B cell (primary cell): Measurements from ENCODE around the gene STN1. TPM values are rescaled to one million over a fixed set of nuclear protein-coding genes. Genes with fewer than 3 reads are reported as not detected.
"Not testable (repeated sequence)": the region's sequence is repeated elsewhere in the genome, so short reads cannot be mapped to it uniquely, and the experiment has no call there.

Source experiments
- ATAC-seq: fragments of 200-7000 bp; cut with Tn5 transposase; one replicate; pipeline ENCODE4 v1.10.0; 2021; ENCODE audit warnings: low read depth, mild to moderate bottlenecking, moderate number of reproducible peaks, moderate library complexity
- CTCF ChIA-PET: fragments of 350-600 bp; sonication (Branson Sonifier 250); formaldehyde crosslinking; loops from one replicate; lab custom pipeline; 2021; ENCODE audit warnings: antibody characterized with exemption, inconsistent platforms; lab: Charles Lee
- POLR2A ChIA-PET: fragments of 350-600 bp; sonication (Branson Sonifier 250); formaldehyde crosslinking; loops from one replicate; lab custom pipeline; 2021; ENCODE audit warnings: antibody characterized with exemption; lab: Charles Lee
- DNase-seq: peaks from one replicate; pipeline ENCODE4 v3.0.0; 2013
- H2AFZ ChIP-seq: 2 replicates; pipeline ENCODE4 v1.6.1; 2012; ENCODE audit warnings: mild to moderate bottlenecking, low read depth, low read length; ENCODE audit not compliant: insufficient read depth, poor library complexity, severe bottlenecking
- H3K27ac ChIP-seq, 2 donors: 1 replicate in 1 of 2; 2 replicates in 1 of 2; pipeline ENCODE4 v1.5.1; 2012 to 2013; ENCODE audit warnings: low read length in 2 of 2, mild to moderate bottlenecking in 2 of 2, moderate library complexity in 1 of 2
- H3K27me3 ChIP-seq, 4 experiments: fragments of 200-600 bp in 1 of 4; sonication (generic) in 1 of 4; replicated peaks in 1 of 4; 1 replicate in 2 of 4; 2 replicates in 2 of 4; pipeline versions ENCODE4 v1.6.1 to v1.7.0; 2013 to 2016; ENCODE audit warnings: low read length in 3 of 4, mild to moderate bottlenecking in 2 of 4, mixed read lengths in 1 of 4, moderate library complexity in 1 of 4; ENCODE audit not compliant: insufficient read depth in 4 of 4, control insufficient read depth in 3 of 4; ENCODE audit errors: control extremely low read depth in 1 of 4
- H3K36me3 ChIP-seq, 2 experiments: replicated peaks in 1 of 2; 1 replicate in 1 of 2; 2 replicates in 1 of 2; pipeline versions ENCODE4 v1.6.1 to v1.7.1; 2013; ENCODE audit warnings: low read length in 1 of 2; ENCODE audit not compliant: insufficient read depth in 2 of 2, control insufficient read depth in 1 of 2; ENCODE audit errors: control extremely low read depth in 1 of 2, extremely low read depth in 1 of 2
- H3K4me1 ChIP-seq, 2 donors: fragments of 200-600 bp in 1 of 2; sonication (generic) in 1 of 2; 1 replicate in 1 of 2; 2 replicates in 1 of 2; pipeline versions ENCODE4 v1.5.1 to v1.6.1; 2013 to 2017; ENCODE audit warnings: low read length in 2 of 2; ENCODE audit not compliant: control insufficient read depth in 2 of 2, insufficient read depth in 2 of 2
- H3K4me2 ChIP-seq: replicated peaks from 2 replicates; pipeline ENCODE3; 2012; ENCODE audit warnings: mild to moderate bottlenecking, low read depth, low read length; ENCODE audit not compliant: poor library complexity, severe bottlenecking
- H3K4me3 ChIP-seq, 5 experiments: fragments of 200-600 bp in 1 of 5; sonication (generic) in 1 of 5; 1 replicate in 3 of 5; 2 replicates in 2 of 5; pipeline versions ENCODE4 v1.5.1 to v1.7.0; 2011 to 2016; ENCODE audit warnings: low read length in 4 of 5, mild to moderate bottlenecking in 4 of 5, low read depth in 2 of 5, control low read depth in 1 of 5, moderate library complexity in 1 of 5; ENCODE audit not compliant: insufficient read depth in 1 of 5; ENCODE audit errors: control extremely low read depth in 1 of 5, extremely low read depth in 1 of 5
- H3K79me2 ChIP-seq: fragments of 200-600 bp; sonication (generic); one replicate; pipeline ENCODE4 v1.6.0; 2016; ENCODE audit warnings: low read length; ENCODE audit not compliant: control insufficient read depth, insufficient read depth
- H3K9ac ChIP-seq: fragments of 200-600 bp; sonication (generic); 2 replicates; pipeline ENCODE4 v1.6.1; 2017; ENCODE audit warnings: mild to moderate bottlenecking, low read length, moderate library complexity
- H3K9me3 ChIP-seq, 3 donors: one replicate each; pipeline versions ENCODE4 v1.6.1 to v1.7.1; 2013; ENCODE audit warnings: low read length in 2 of 3; ENCODE audit not compliant: control insufficient read depth in 2 of 3, insufficient read depth in 1 of 3; ENCODE audit errors: control extremely low read depth in 1 of 3
- H4K20me1 ChIP-seq: 2 replicates; pipeline ENCODE4 v1.6.0; 2012; ENCODE audit warnings: mild to moderate bottlenecking, low read length; ENCODE audit not compliant: insufficient read depth, control insufficient read depth, poor library complexity, severe bottlenecking
- H3K27ac Mint-ChIP-seq: one replicate; pipeline ENCODE4 v1.8.0; 2021; ENCODE audit warnings: mixed read lengths
- H3K27me3 Mint-ChIP-seq: one replicate; pipeline ENCODE4 v1.8.0; 2021; ENCODE audit warnings: mixed read lengths
- H3K4me1 Mint-ChIP-seq: one replicate; pipeline ENCODE4 v1.8.0; 2021; ENCODE audit warnings: mixed read lengths
- H3K4me3 Mint-ChIP-seq: one replicate; pipeline ENCODE4 v1.8.0; 2021; ENCODE audit warnings: mixed read lengths
- H3K9me3 Mint-ChIP-seq: one replicate; pipeline ENCODE4 v1.8.0; 2022; ENCODE audit warnings: mixed read lengths; ENCODE audit not compliant: insufficient read depth
- EZH2 ChIP-seq: IDR thresholded peaks from 2 replicates; pipeline ENCODE4 v1.6.1; 2012; ENCODE audit warnings: borderline replicate concordance, low read depth, mild to moderate bottlenecking, moderate library complexity, low read length; ENCODE audit not compliant: insufficient read depth, poor library complexity, severe bottlenecking
- WGBS: methylation state at CpG from one replicate; pipeline ENCODE4 v1.1.5; 2013; ENCODE audit warnings: missing lambda C conversion rate; ENCODE audit not compliant: insufficient coverage; 5-methylcytosine and 5-hydroxymethylcytosine counted together
- intact Hi-C: fragments of 100-400 bp; cut with micrococcal nuclease; formaldehyde crosslinking; loops from one replicate; pipeline ENCODE4 v1.10.0; 2022
- polyA plus RNA-seq: library from polyadenylated mRNA; depleted of rRNA; stranded (reverse); fragments of >200 nt; gene quantifications from 2 replicates; pipeline ENCODE4 v1.2.3, GENCODE V29; 2012
- total RNA-seq, 2 donors: library from RNA; stranded (reverse); fragments of 120-200 nt in 1 of 2; gene quantifications; 1 replicate in 1 of 2; 2 replicates in 1 of 2; pipeline versions ENCODE4 v1.2.3 to v1.2.4, GENCODE V29; 2013 to 2022
- TF ChIP-seq, protein P1 (sequence below): fragments of 200-600 bp; IDR thresholded peaks from one replicate; pipeline ENCODE4 v1.8.0; 2022; ENCODE audit warnings: antibody characterized with exemption, mild to moderate bottlenecking

STN1 gene
- total and polyA plus RNA-seq, 2 donors (not counting 1 experiment from before 2014, with no cell fraction given), result 16.3 to 24.5 TPM

GRCh38 chr10:103847346-103847745, 70.6 kb downstream of the STN1 start:
- Histone ChIP-seq H3K4me3 (no peak overlapping the region), H3K4me1 (peaks cover 16 to 17% of the 10 kb centered on the region in 2 donors), H3K9me3 (no peaks in the 10 kb centered on the region), H3K4me2 (no peak overlapping the region), H3K27me3 (peaks cover 0 to 26% (median 4%) of the 10 kb centered on the region in 4 experiments), H3K79me2 (no peaks in the 10 kb centered on the region), H3K36me3 (no peaks in the 10 kb centered on the region), H3K9ac (no peak overlapping the region), H3K27ac (no peak overlapping the region), H4K20me1 (no peaks in the 10 kb centered on the region), H2AFZ (no peak overlapping the region)
- Mint-ChIP-seq H3K27ac (no peak overlapping the region), H3K4me1 (peaks cover 18% of the 10 kb centered on the region), H3K9me3 (no peaks in the 10 kb centered on the region), H3K27me3 (peaks cover 31% of the 10 kb centered on the region), H3K4me3 (no peak overlapping the region)
- WGBS, result 86% methylated on average over 1 of the region's 7 CpGs
- DNase-seq (no peak), ATAC-seq (no peak)
- intact Hi-C loops, result no loop called here
- POLR2A ChIA-PET, result no interaction called here
- CTCF ChIA-PET, result interaction anchor here (0.7 to 3.1 kb wide), 2 partner anchors 134 to 963 kb away, joined by 3 to 13 read pairs; no protein-coding TSS in a partner anchor
- TF ChIP-seq, protein P1, sequence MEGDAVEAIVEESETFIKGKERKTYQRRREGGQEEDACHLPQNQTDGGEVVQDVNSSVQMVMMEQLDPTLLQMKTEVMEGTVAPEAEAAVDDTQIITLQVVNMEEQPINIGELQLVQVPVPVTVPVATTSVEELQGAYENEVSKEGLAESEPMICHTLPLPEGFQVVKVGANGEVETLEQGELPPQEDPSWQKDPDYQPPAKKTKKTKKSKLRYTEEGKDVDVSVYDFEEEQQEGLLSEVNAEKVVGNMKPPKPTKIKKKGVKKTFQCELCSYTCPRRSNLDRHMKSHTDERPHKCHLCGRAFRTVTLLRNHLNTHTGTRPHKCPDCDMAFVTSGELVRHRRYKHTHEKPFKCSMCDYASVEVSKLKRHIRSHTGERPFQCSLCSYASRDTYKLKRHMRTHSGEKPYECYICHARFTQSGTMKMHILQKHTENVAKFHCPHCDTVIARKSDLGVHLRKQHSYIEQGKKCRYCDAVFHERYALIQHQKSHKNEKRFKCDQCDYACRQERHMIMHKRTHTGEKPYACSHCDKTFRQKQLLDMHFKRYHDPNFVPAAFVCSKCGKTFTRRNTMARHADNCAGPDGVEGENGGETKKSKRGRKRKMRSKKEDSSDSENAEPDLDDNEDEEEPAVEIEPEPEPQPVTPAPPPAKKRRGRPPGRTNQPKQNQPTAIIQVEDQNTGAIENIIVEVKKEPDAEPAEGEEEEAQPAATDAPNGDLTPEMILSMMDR, result no peak
- TF ChIP-seq EZH2, result no peak

DNA sequence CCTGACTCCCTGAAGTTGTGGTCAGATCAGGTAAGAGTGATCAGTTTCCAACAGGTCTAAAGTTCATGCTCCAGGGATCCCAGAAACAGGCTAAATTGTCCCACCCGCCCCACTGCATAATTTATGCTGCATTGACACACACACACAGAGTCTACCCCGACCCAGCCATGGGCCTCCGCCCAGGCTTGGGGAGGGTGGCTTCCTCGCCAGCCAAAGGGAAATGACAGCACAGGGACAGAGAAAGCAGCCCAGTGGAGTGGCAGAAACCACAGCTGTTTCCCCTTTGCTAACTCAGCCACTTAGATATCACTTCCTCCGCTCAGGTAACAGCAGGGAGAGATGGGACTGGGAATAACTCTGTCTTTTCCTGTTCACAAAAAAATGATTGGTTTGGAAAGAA, 72.0 kb downstream of the STN1 start:
- H3K9me3 Mint-ChIP-seq, result no peaks in the 10 kb centered on the region
- H4K20me1 ChIP-seq, result no peaks in the 10 kb centered on the region
- DNase-seq, result peak; percentile 70
- peaks cover 16 to 17% of the 10 kb centered on the region in 2 donors for H3K4me1 ChIP-seq
- peaks cover 0 to 26% (median 4%) of the 10 kb centered on the region in 4 experiments for H3K27me3 ChIP-seq
- TF ChIP-seq EZH2, result no peak
- TF ChIP-seq, protein P1, result no peak
- H3K27ac ChIP-seq, result peak overlapping the region in 1 of 2 donors; percentile 5
- ATAC-seq, result peak; percentile 94
- peaks cover 18% of the 10 kb centered on the region for H3K4me1 Mint-ChIP-seq
- H3K9ac ChIP-seq, result peak overlapping the region; percentile 14
- peak overlapping the region; percentile 66 for H3K4me2 ChIP-seq
- ChIA-PET CTCF (no interaction called here), POLR2A (no interaction called here)
- H3K36me3 ChIP-seq, result no peaks in the 10 kb centered on the region
- intact Hi-C loops, result no loop called here
- peak overlapping the region; percentile 56 for H3K4me3 Mint-ChIP-seq
- no peaks in the 10 kb centered on the region for H3K79me2 ChIP-seq
- 0% methylated on average over 3 of the region's 5 CpGs for WGBS
- H3K4me3 ChIP-seq, result no peak overlapping the region
- peaks cover 25% of the 10 kb centered on the region for H3K27me3 Mint-ChIP-seq
- no peak overlapping the region for H2AFZ ChIP-seq
- no peak overlapping the region for H3K27ac Mint-ChIP-seq
- no peaks in the 10 kb centered on the region for H3K9me3 ChIP-seq

GRCh38 chr10:103845346-103845745, 72.6 kb downstream of the STN1 start:
- intact Hi-C loops, H3K27ac Mint-ChIP-seq, H2AFZ ChIP-seq, POLR2A ChIA-PET, ATAC-seq, H3K9me3 ChIP-seq, H3K79me2 ChIP-seq, H4K20me1 ChIP-seq, H3K4me3 Mint-ChIP-seq, H3K36me3 ChIP-seq, H3K4me3 ChIP-seq, DNase-seq, H3K9me3 Mint-ChIP-seq: not testable (repeated sequence)
- WGBS, result 100% methylated on average over 1 of the region's 3 CpGs
- peak overlapping the region; percentile 66 for H3K4me2 ChIP-seq
- CTCF ChIA-PET, result interaction anchor here (1.4 kb wide), 1 partner anchor 11 kb away, joined by 4 read pairs; no protein-coding TSS in a partner anchor
- peak overlapping the region in 1 of 2 donors; percentile 5 for H3K27ac ChIP-seq
- H3K4me1 ChIP-seq, result peaks cover 16 to 17% of the 10 kb centered on the region in 2 donors
- peaks cover 24% of the 10 kb centered on the region for H3K27me3 Mint-ChIP-seq
- peak overlapping the region; percentile 14 for H3K9ac ChIP-seq
- H3K4me1 Mint-ChIP-seq, result peaks cover 18% of the 10 kb centered on the region
- H3K27me3 ChIP-seq, result peaks cover 0 to 24% (median 3%) of the 10 kb centered on the region in 4 experiments
